GM10266 (cell line): ENCODE results near the gene DDA1.

Experiments
- DNase-seq: peaks from one replicate; pipeline ENCODE4 v3.0.0; 2012; ENCODE audit errors: extremely low spot score
- CTCF ChIP-seq: IDR thresholded peaks from 2 replicates; pipeline ENCODE4 v1.5.1; 2012; ENCODE audit warnings: mild to moderate bottlenecking, low read depth; ENCODE audit not compliant: control insufficient read depth, insufficient read depth; ENCODE audit errors: missing control alignments

Gene DDA1

GRCh38 chr19:17332677-17333581, 23.6 kb downstream of the DDA1 start:
- TF ChIP-seq CTCF: no peak
- DNase-seq: peak; percentile 67

- no peak for TF ChIP-seq CTCF
- DNase-seq: peak; percentile 75
Measured at GRCh38 chr19:17333611-17334413, 24.4 kb downstream of the DDA1 start.

GRCh38 chr19:17334414-17335409, 25.3 kb downstream of the DDA1 start, which contains the start of gene ANO8:
ANO8 (minus strand) TSS chr19:17334855; CDS start chr19:17334670, 185 bp downstream.
- DNase-seq: peak; percentile 94
- no peak for TF ChIP-seq CTCF

- no peak for DNase-seq
Measured at GRCh38 chr19:17335575-17335974, 26.2 kb downstream of the DDA1 start.

GRCh38 chr19:17336872-17337674, 27.7 kb downstream of the DDA1 start, which contains the start of gene GTPBP3:
GTPBP3 (plus strand) TSS chr19:17337553; CDS start chr19:17337612, 59 bp downstream.
- peak; percentile 99 for DNase-seq
- TF ChIP-seq CTCF: no peak

More at GRCh38 chr19:17335575-17335974, 26.2 kb downstream of the DDA1 start:
- no peak for TF ChIP-seq CTCF
